SKM-1 treated with dmso at 0.1 percent for 144 hours (cell line): Measurements from ENCODE around the gene ADGRB2.
A peak's percentile ranks its signal among the peaks of the same experiment; 100 is the strongest.

ENCODE experiments used
- DNase-seq: peaks from one replicate; lab custom pipeline; 2025; ENCODE audit not compliant: unreplicated experiment; lab: John Stamatoyannopoulos, UW

The ADGRB2 gene

GRCh38 chr1:31749785-31750735, 14.1 kb downstream of the ADGRB2 start:
- DNase-seq: no peak

GRCh38 chr1:31748365-31748764, 15.8 kb downstream of the ADGRB2 start:
- DNase-seq: no peak

- DNase-seq: no peak
Observed at GRCh38 chr1:31747304-31747703, 16.8 kb downstream of the ADGRB2 start.

GRCh38 chr1:31746687-31747086, 17.5 kb downstream of the ADGRB2 start:
- no peak for DNase-seq

- DNase-seq: no peak
Observed at GRCh38 chr1:31745946-31746670, 18.0 kb downstream of the ADGRB2 start.

- DNase-seq: peak; percentile 65
Observed at GRCh38 chr1:31745096-31745945, 18.8 kb downstream of the ADGRB2 start.

GRCh38 chr1:31744165-31744888, 19.8 kb downstream of the ADGRB2 start:
- DNase-seq: no peak

GRCh38 chr1:31742462-31743212, 21.5 kb downstream of the ADGRB2 start:
- DNase-seq: no peak

GRCh38 chr1:31739346-31739745, 24.8 kb downstream of the ADGRB2 start:
- no peak for DNase-seq

GRCh38 chr1:31736675-31737074, 27.5 kb downstream of the ADGRB2 start:
- DNase-seq: no peak

GRCh38 chr1:31735571-31735970, 28.6 kb downstream of the ADGRB2 start:
- no peak for DNase-seq

GRCh38 chr1:31734582-31735107, 29.5 kb downstream of the ADGRB2 start:
- DNase-seq: no peak

GRCh38 chr1:31733389-31734219, 30.5 kb downstream of the ADGRB2 start:
- no peak for DNase-seq

- DNase-seq: no peak
Observed at GRCh38 chr1:31732751-31733289, 31.3 kb downstream of the ADGRB2 start.

GRCh38 chr1:31732343-31732742, 31.8 kb downstream of the ADGRB2 start:
- no peak for DNase-seq

- DNase-seq: no peak
Observed at GRCh38 chr1:31731049-31731565, 33.0 kb downstream of the ADGRB2 start.

GRCh38 chr1:31730336-31731048, 33.6 kb downstream of the ADGRB2 start:
- no peak for DNase-seq

- DNase-seq: no peak
Observed at GRCh38 chr1:31727849-31728248, 36.3 kb downstream of the ADGRB2 start.
